ENCODE results near the gene CREBZF. TPM values are rescaled to one million over a fixed set of nuclear protein-coding genes. Genes with fewer than 3 reads are reported as not detected.

The CREBZF gene
- total RNA-seq (2014; rRNA removed; shearing (Covaris generic)) (27.6 and 43.8 TPM in 2 replicates), polyA plus RNA-seq (2016; fragmentation: Nextera tagmentation; extraction: Ambion mirVana) (10.8 and 15.0 TPM in 2 replicates)

- peak; percentile 99 for DNase-seq
- H4K20me1 ChIP-seq (ENCODE audit: insufficient read depth) = peaks cover 16% of the 10 kb centered on the region; the same call in 1 of the 2 replicates
These were observed at the start of gene CREBZF for GRCh38 chr11:85664615-85665481. CREBZF (minus strand) TSS chr11:85665129; CDS start chr11:85664875, 254 bp downstream.

GRCh38 chr11:85712953-85713352 is 48.0 kb upstream of the CREBZF start:
- H4K20me1 ChIP-seq (ENCODE audit: insufficient read depth) = no peaks in the 10 kb centered on the region
- no peak overlapping the region for H2AFZ ChIP-seq
- no peak overlapping the region for H3K4me3 ChIP-seq
- no peak overlapping the region for H3K4me2 ChIP-seq (ENCODE audit: unreplicated experiment)
- H3K9ac ChIP-seq = no peak overlapping the region
- no peak overlapping the region for H3K27ac ChIP-seq
- peak; percentile 45 for DNase-seq
- WGBS, 2 experiments (ENCODE audit: low coverage in 1 of 2, low lambda C conversion rate in 2 of 2, missing lambda C conversion rate in 2 of 2) = 53 to 69% methylated on average over 3 of the region's 3 CpGs
- H3K9me2 ChIP-seq (ENCODE audit: insufficient read depth) = no peaks in the 10 kb centered on the region
- no peaks in the 10 kb centered on the region for H3F3A ChIP-seq (ENCODE audit: insufficient read depth)
- peaks cover 5% of the 10 kb centered on the region; the same call in 1 of the 2 replicates for H3K4me1 ChIP-seq (ENCODE audit: insufficient read depth)
- no peaks in the 10 kb centered on the region for H3K79me2 ChIP-seq (ENCODE audit: insufficient read depth)
- H3K9me3 ChIP-seq (ENCODE audit: low read depth) = no peaks in the 10 kb centered on the region
- no peaks in the 10 kb centered on the region for H3K27me3 ChIP-seq (replicated peaks; ENCODE audit: insufficient read depth)
- H3K36me3 ChIP-seq (ENCODE audit: low read depth) = no peaks in the 10 kb centered on the region
- TF ChIP-seq EZH2phosphoT487 (IDR thresholded peaks at IDR 0.05; ENCODE audit: insufficient read depth, low read depth) (no peak), EZH2 (IDR thresholded peaks at IDR 0.05; ENCODE audit: insufficient read depth, poor library complexity, severe bottlenecking) (no peak)
- in situ Hi-C loops (cut with MboI) = no loop called here

More at GRCh38 chr11:85664615-85665481, at the start of gene CREBZF:
- TF ChIP-seq EZH2 (IDR thresholded peaks at IDR 0.05; ENCODE audit: insufficient read depth, poor library complexity, severe bottlenecking) = no peak
- no peak for TF ChIP-seq EZH2phosphoT487 (IDR thresholded peaks at IDR 0.05; ENCODE audit: insufficient read depth, low read depth)
- no peaks in the 10 kb centered on the region for H3K9me2 ChIP-seq (ENCODE audit: insufficient read depth)
- H3K4me1 ChIP-seq (ENCODE audit: insufficient read depth) = peaks cover 21% of the 10 kb centered on the region
- peak within 1 kb of the TSS; percentile 96 for H3K4me2 ChIP-seq (ENCODE audit: unreplicated experiment)
- peaks cover 50% of the 10 kb centered on the region for H3K79me2 ChIP-seq (ENCODE audit: insufficient read depth)
- peaks cover 19% of the 10 kb centered on the region for H3K36me3 ChIP-seq (ENCODE audit: low read depth)
- no peaks in the 10 kb centered on the region for H3K27me3 ChIP-seq (replicated peaks; ENCODE audit: insufficient read depth)
- WGBS, 2 experiments (ENCODE audit: low coverage in 1 of 2, low lambda C conversion rate in 2 of 2, missing lambda C conversion rate in 2 of 2) = 0 to 1% methylated on average over 63 to 67 of the region's 67 CpGs
- H3K9ac ChIP-seq = peak within 1 kb of the TSS; percentile 99
- H3K9me3 ChIP-seq (ENCODE audit: low read depth) = no peaks in the 10 kb centered on the region
- H3K4me3 ChIP-seq = peak within 1 kb of the TSS; percentile 87
- in situ Hi-C loops (cut with MboI) = no loop called here
- 0 out of 2 replicates have a peak, but pooled peaks cover 10% of the 10 kb centered on the region for H3F3A ChIP-seq (ENCODE audit: insufficient read depth)
- peak within 1 kb of the TSS; percentile 99 for H3K27ac ChIP-seq
- peak within 1 kb of the TSS; percentile 89 for H2AFZ ChIP-seq

- WGBS, 2 experiments (ENCODE audit: low coverage in 1 of 2, low lambda C conversion rate in 2 of 2, missing lambda C conversion rate in 2 of 2) = 60 to 69% methylated on average over 5 of the region's 5 CpGs
- no peaks in the 10 kb centered on the region for H3K79me2 ChIP-seq (ENCODE audit: insufficient read depth)
- no peaks in the 10 kb centered on the region for H3K36me3 ChIP-seq (ENCODE audit: low read depth)
- H3K4me1 ChIP-seq (ENCODE audit: insufficient read depth) = peaks cover 7% of the 10 kb centered on the region
- no peaks in the 10 kb centered on the region for H4K20me1 ChIP-seq (ENCODE audit: insufficient read depth)
- H3F3A ChIP-seq (ENCODE audit: insufficient read depth) = peaks cover 6% of the 10 kb centered on the region; the same call in 1 of the 2 replicates
- H3K27ac ChIP-seq = no peak overlapping the region
- no peaks in the 10 kb centered on the region for H3K9me3 ChIP-seq (ENCODE audit: low read depth)
- no peaks in the 10 kb centered on the region for H3K9me2 ChIP-seq (ENCODE audit: insufficient read depth)
- H2AFZ ChIP-seq = 0 out of 2 replicates have a peak overlapping the region, but pooled peaks have one; percentile 11
- in situ Hi-C loops (cut with MboI) = no loop called here
- H3K4me2 ChIP-seq (ENCODE audit: unreplicated experiment) = no peak overlapping the region
- TF ChIP-seq EZH2 (IDR thresholded peaks at IDR 0.05; ENCODE audit: insufficient read depth, poor library complexity, severe bottlenecking) (no peak), EZH2phosphoT487 (IDR thresholded peaks at IDR 0.05; ENCODE audit: insufficient read depth, low read depth) (no peak)
- no peak overlapping the region for H3K4me3 ChIP-seq
- H3K27me3 ChIP-seq (replicated peaks; ENCODE audit: insufficient read depth) = no peaks in the 10 kb centered on the region
- DNase-seq = no peak
- H3K9ac ChIP-seq = no peak overlapping the region
These were observed 46.0 kb upstream of the CREBZF start for GRCh38 chr11:85710917-85711316.

GRCh38 chr11:85709941-85710702 is 45.2 kb upstream of the CREBZF start:
- no peaks in the 10 kb centered on the region for H3K9me2 ChIP-seq (ENCODE audit: insufficient read depth)
- no peaks in the 10 kb centered on the region for H3K79me2 ChIP-seq (ENCODE audit: insufficient read depth)
- no peaks in the 10 kb centered on the region for H3K9me3 ChIP-seq (ENCODE audit: low read depth)
- no peak for DNase-seq
- TF ChIP-seq EZH2 (IDR thresholded peaks at IDR 0.05; ENCODE audit: insufficient read depth, poor library complexity, severe bottlenecking) (no peak), EZH2phosphoT487 (IDR thresholded peaks at IDR 0.05; ENCODE audit: insufficient read depth, low read depth) (no peak)
- in situ Hi-C loops (cut with MboI) = no loop called here
- no peak overlapping the region for H3K27ac ChIP-seq
- no peak overlapping the region for H2AFZ ChIP-seq
- WGBS, 2 experiments (ENCODE audit: low coverage in 1 of 2, low lambda C conversion rate in 2 of 2, missing lambda C conversion rate in 2 of 2) = 87 to 88% methylated on average over 5 of the region's 5 CpGs
- H3K36me3 ChIP-seq (ENCODE audit: low read depth) = no peaks in the 10 kb centered on the region
- H4K20me1 ChIP-seq (ENCODE audit: insufficient read depth) = no peaks in the 10 kb centered on the region
- H3K9ac ChIP-seq = no peak overlapping the region
- H3F3A ChIP-seq (ENCODE audit: insufficient read depth) = peaks cover 14% of the 10 kb centered on the region
- H3K4me2 ChIP-seq (ENCODE audit: unreplicated experiment) = no peak overlapping the region
- H3K4me3 ChIP-seq = no peak overlapping the region
- peaks cover 15% of the 10 kb centered on the region for H3K4me1 ChIP-seq (ENCODE audit: insufficient read depth)
- H3K27me3 ChIP-seq (replicated peaks; ENCODE audit: insufficient read depth) = no peaks in the 10 kb centered on the region

Measured in GM23248 (cell line).